NCI-H2171 treated with DMSO at 0.1 percent for 48 hours (cell line): Measurements from ENCODE around the gene TBC1D16.

Experiments
- DNase-seq: peaks from one replicate; lab custom pipeline; 2025; lab: John Stamatoyannopoulos, UW

The TBC1D16 gene

GRCh38 chr17:79987935-79988184 is 47.8 kb downstream of the TBC1D16 start:
- DNase-seq: no peak

GRCh38 chr17:79987187-79987934 is 48.3 kb downstream of the TBC1D16 start:
- no peak for DNase-seq

GRCh38 chr17:79986411-79987186 is 49.1 kb downstream of the TBC1D16 start:
- no peak for DNase-seq

GRCh38 chr17:79985943-79986391 is 49.7 kb downstream of the TBC1D16 start:
- DNase-seq: peak; percentile 29

DNA sequence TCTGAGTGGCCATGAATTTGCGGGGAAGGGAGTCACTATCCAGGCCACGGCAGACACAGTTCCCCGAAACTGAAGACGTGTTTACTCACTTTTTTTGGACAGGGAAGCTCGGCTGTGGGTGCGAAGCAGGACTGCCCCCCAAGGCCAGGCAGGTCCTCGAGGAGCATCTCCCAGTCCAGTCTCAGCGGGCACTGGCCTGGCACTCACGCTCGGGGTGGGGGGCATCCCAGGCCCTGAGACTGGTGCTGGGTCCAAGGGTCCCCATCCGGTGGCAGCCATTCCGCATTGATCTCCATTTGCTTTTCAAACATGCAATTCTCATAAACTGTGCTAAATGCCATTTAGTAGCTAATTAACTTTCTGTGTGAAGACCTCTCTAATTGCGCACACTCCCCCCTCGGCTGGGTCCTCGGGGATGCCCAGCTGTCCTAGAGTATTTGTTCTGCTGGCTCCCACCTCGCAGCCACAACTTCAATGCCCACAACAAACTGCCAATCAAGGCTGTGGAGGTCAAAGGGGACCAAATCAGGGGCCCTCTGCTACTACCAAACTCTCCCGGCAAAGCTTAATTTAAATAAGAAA is 50.2 kb downstream of the TBC1D16 start:
- no peak for DNase-seq

DNA sequence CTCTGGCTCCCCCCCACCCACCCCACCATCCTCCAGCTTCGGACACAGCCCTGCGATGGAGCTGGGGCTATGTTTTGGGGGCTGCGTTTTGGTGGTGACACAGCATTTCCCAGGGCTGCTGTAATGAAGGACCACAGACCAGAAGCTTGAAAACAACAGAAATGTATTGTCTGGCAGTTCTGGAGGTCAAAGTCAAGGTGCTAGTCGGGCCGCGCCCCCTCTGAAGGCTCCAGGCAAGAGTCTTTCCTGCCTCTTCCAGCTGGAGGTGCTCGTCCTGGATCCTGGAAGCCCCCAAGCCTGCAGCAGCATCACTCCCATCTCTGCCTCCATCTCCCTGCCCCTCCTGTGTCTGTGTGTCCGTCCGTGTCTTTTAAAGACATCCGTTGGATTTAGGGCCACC is 50.8 kb downstream of the TBC1D16 start:
- DNase-seq: no peak

DNA sequence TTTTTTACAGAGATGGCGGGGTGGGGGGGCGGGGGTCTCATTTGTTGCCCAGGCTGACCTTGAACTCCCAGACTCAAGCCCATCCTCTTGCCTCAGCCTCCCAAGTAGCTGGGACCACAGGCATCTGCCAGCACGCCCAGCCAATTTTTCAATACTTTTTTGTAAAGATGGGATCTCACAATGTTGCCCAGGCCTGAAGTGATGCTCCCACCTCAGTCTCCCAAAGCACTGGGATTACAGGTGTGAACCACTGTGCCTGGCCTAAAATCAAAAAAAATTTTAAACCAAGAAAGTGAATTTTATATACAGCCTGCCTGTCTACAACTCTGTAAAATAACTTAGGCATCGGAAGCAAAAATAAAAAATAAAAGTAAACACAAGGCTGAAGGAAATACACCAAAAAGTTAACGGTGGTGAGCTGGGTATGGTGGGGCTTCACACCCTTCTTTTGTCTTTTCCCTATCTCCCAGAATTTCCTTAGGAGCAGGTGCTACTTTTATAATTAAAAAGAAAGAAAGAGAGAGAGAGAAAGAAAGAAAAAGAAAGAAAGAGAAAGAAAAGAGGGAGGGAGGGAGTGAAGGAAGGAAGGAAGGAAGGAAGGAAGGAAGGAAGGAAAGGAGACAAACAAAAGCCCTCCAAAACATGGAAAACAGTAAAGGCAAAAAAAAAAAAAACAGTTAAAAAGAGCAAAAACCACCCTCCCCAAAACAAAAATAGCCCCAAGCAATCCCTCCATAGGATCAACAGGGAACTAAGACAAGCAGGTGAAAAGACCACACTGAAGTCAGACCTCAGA is 51.4 kb downstream of the TBC1D16 start:
- DNase-seq: no peak

- no peak for DNase-seq
These were observed 52.2 kb downstream of the TBC1D16 start for GRCh38 chr17:79983456-79983855.

- no peak for DNase-seq
These were observed 52.7 kb downstream of the TBC1D16 start for GRCh38 chr17:79982986-79983385.

DNA sequence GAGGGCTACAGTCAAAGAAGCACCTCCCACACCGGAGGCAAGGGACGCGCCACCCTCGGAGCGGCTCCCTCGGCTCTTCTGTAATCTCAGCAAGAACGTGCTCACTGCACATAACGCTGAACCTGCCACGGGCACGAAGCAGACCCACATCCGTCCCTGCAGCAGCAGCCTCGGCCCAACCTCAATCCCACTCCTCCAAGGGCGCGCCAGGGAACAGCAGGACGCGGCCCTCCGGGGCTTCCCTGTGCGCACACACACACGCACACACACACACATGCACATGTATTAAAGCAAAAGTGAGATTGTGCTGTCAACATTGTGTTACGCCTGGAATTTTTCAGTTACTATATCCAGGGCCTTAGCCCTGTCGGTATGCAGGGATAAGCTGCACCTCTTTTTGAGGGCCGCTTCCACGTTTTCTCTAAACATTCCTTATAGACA is 54.0 kb downstream of the TBC1D16 start:
- no peak for DNase-seq

- no peak for DNase-seq
These were observed 54.6 kb downstream of the TBC1D16 start for GRCh38 chr17:79981090-79981489.

DNA sequence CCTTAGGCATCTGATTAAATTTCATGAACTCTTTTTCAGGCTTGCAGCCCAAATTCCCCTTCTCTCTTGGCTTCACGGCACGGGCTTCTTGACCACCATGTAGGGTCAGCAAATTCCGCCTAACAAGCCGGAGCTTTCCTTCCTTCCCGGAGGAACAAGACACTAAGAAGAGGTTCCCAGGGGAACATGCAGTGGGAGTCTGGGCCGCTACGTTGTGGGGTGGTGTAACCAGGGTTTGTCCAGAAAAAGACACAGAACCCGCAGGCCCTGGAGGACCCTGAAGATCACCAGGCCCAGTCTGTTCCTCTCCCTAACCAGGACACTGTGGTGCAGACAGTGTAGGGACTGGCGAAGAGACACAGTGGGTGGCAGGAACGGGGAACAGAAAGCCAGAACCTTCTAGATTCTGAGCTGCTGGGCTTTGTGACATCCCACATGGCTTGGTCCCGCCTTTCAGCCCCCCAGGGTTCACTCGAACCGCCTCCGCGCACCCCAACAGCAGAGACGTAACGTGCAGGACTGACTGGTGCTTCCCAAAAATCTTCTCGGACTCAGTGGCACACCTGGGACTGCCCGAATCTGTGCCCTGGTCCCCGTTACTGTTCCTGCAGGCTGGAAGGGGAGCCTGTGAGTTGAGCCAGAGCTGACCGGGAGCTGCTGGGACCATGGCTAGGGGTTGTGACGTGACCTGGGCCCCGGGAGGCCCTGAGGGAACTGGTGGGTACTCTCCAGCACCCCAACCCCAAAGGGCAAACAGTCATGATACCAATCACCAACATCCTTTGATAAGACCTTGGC is 55.2 kb downstream of the TBC1D16 start:
- DNase-seq: no peak

DNA sequence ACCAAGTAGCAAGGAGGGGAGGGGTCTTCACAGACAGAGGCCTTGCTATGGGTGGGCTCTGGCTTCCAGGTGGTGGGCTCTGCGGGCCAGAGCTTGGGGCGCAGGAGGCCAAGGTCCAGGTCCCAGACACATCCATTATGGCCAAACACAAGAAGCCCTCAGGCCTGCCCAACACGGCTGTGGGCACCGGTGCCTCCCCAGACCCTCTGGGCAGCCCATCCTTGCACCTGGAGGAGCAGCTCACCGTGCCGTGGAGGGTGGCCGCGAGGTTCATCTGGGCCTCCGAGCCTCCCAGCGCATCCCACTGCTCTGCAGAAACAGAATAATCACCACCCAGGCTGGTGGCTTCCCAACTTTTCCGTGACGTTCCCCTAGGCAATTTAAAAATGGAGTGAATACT is 55.9 kb downstream of the TBC1D16 start:
- DNase-seq: no peak

GRCh38 chr17:79979221-79979741 is 56.4 kb downstream of the TBC1D16 start:
- DNase-seq: no peak

DNA sequence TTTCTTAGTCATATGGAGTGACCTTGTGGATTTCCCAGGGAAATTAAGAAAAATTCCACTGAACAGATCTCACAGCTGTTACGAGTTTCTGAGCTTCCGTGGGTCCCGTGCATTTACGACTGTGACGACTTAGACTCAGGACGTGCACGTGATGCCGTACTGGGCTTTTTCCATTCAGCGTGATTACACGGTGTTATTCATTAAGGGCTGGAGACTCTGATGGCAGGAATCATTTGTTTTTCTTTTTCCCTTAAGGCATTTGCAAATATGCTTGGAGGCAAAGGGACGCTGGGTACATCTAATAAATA is 57.2 kb downstream of the TBC1D16 start:
- no peak for DNase-seq

DNA sequence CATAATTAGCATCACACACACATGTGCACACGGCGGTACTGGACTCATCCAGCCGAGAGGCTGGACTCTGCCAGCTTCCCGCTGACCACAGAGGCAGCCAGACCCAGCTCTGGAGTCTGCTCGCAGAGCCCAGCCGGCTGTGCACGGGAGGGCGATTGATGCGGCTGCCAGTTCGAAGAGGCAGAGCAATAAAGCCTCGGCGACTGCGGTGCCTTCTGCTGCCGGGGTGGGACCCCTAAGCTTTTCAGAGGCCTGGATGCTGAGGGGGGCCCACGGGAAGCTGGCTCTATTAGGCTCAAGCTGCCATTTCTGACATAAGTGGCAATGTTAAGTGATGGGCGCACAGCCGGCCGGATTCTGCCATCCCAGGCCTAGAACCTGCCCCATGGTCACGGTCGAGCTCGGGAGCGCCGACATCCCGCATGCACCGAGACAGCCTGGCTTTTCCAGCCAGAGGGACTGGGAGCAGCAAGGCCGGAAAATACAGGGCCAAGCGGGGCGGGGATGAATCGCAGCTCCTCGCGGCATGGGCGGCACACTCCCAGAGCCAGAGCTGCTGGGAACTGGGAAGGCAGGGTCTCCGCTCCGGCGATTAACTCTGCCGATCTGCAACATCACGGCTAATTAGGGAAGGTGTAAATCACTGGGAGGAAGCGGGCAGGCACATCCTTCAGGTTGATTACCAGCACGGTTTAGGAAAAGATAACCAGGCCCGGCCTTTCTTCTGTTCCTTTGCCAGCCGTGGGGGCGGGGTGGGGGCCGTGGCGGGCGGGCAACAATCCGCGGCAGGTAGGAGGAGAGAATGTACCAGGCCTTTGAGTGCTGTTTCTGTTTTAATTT is 57.7 kb downstream of the TBC1D16 start:
- no peak for DNase-seq

DNA sequence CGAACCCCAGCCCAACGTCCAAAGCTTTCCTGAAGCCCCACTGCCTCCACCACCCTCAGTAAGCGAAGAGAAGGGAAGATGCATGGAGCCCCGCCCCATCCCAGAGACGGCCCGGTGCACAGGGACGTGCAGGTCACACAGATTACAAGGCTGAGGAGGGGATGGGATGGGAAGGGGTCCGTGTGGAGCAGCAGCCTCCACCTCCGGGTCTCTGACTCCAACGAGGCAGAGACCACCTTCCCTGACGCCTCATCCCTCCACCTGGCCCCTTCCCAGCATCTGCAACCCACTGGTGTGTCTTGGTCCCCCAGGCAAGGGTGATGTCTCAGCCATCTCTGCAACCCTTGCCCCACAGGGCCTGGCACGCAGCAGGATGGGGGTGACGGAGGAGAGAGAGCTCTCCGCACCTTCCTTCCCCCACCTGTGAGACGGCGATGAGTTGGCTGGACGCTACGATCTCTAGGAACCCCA is 58.5 kb downstream of the TBC1D16 start:
- no peak for DNase-seq

GRCh38 chr17:79976451-79976850 is 59.2 kb downstream of the TBC1D16 start:
- no peak for DNase-seq

GRCh38 chr17:79975498-79976134 is 60.1 kb downstream of the TBC1D16 start:
- no peak for DNase-seq
